RPMI8226 (cell line): ENCODE results near the gene ZNF385B.

ENCODE experiments used
- DNase-seq: peaks from one replicate; pipeline ENCODE4 v3.0.0-alpha.2; 2015

ZNF385B gene

GRCh38 chr2:179622112-179622511 is 239.3 kb downstream of the ZNF385B start:
- no peak for DNase-seq

- DNase-seq = no peak
Observed at GRCh38 chr2:179619947-179620467, 241.4 kb downstream of the ZNF385B start.

GRCh38 chr2:179614121-179614520 is 247.3 kb downstream of the ZNF385B start:
- DNase-seq = no peak

- DNase-seq = no peak
Observed at GRCh38 chr2:179613701-179614100, 247.7 kb downstream of the ZNF385B start.

GRCh38 chr2:179613299-179613651 is 248.1 kb downstream of the ZNF385B start:
- DNase-seq = no peak

- no peak for DNase-seq
Observed at GRCh38 chr2:179612591-179613298, 248.7 kb downstream of the ZNF385B start.

GRCh38 chr2:179612108-179612507 is 249.3 kb downstream of the ZNF385B start:
- DNase-seq = no peak

GRCh38 chr2:179606141-179606540 is 255.3 kb downstream of the ZNF385B start:
- DNase-seq = no peak

GRCh38 chr2:179605341-179605740 is 256.1 kb downstream of the ZNF385B start:
- no peak for DNase-seq

GRCh38 chr2:179604598-179604997 is 256.8 kb downstream of the ZNF385B start:
- no peak for DNase-seq

- DNase-seq = no peak
Observed at GRCh38 chr2:179602452-179602851, 259.0 kb downstream of the ZNF385B start.

- DNase-seq = no peak
Observed at GRCh38 chr2:179596018-179596417, 265.4 kb downstream of the ZNF385B start.

GRCh38 chr2:179595284-179595683 is 266.1 kb downstream of the ZNF385B start:
- DNase-seq = peak; percentile 4

GRCh38 chr2:179594268-179595112 is 266.9 kb downstream of the ZNF385B start:
- no peak for DNase-seq

GRCh38 chr2:179593323-179593722 is 268.1 kb downstream of the ZNF385B start:
- no peak for DNase-seq

GRCh38 chr2:179592167-179592936 is 269.1 kb downstream of the ZNF385B start:
- DNase-seq = no peak

GRCh38 chr2:179591690-179592089 is 269.7 kb downstream of the ZNF385B start:
- DNase-seq = no peak

GRCh38 chr2:179588486-179589145 is 272.8 kb downstream of the ZNF385B start:
- no peak for DNase-seq

- no peak for DNase-seq
Observed at GRCh38 chr2:179584760-179585159, 276.7 kb downstream of the ZNF385B start.

- no peak for DNase-seq
Observed at GRCh38 chr2:179581605-179582004, 279.8 kb downstream of the ZNF385B start.

- no peak for DNase-seq
Observed at GRCh38 chr2:179580378-179581146, 280.9 kb downstream of the ZNF385B start.

GRCh38 chr2:179579800-179580199 is 281.6 kb downstream of the ZNF385B start:
- DNase-seq = no peak
